Mammary epithelial cell (primary cell): ENCODE measurements around the gene TNIK.

ENCODE experiments used
- CTCF ChIP-seq, 2 donors: IDR thresholded peaks in 1 of 2; conservative IDR thresholded peaks in 1 of 2; 2 replicates each; pipeline ENCODE4 v1.5.1; 2011 to 2012; ENCODE audit warnings: inconsistent platforms in 2 of 2, low read length in 2 of 2, mild to moderate bottlenecking in 2 of 2, control low read depth in 1 of 2, low read depth in 1 of 2; ENCODE audit not compliant: insufficient read depth in 1 of 2; ENCODE audit errors: extremely low read depth in 1 of 2
- EZH2 ChIP-seq: IDR thresholded peaks from 2 replicates; pipeline ENCODE4 v1.6.1; 2012; ENCODE audit warnings: low read length, inconsistent platforms, borderline replicate concordance

GRCh38 chr3:171373711-171374110 lies 86.5 kb downstream of the TNIK start:
- TF ChIP-seq CTCF (conservative IDR thresholded peaks at IDR 0.05 in 1 of 2, IDR thresholded peaks at IDR 0.05 in 1 of 2; ENCODE audit: extremely low read depth in 1 of 2, insufficient read depth in 1 of 2, low read depth in 1 of 2, low read length in 2 of 2) = no peak
- no peak for TF ChIP-seq EZH2
